ENCODE data around the gene SETD7. TPM values are rescaled to one million over a fixed set of nuclear protein-coding genes. Genes with fewer than 3 reads are reported as not detected.
A peak's percentile ranks its signal among the peaks of the same experiment; 100 is the strongest.

SETD7 gene
- total and polyA plus RNA-seq, 2 of the 8 experiments (the other 6 are each of a cell fraction or from before 2014, with no cell fraction given), result 1.5 to 4.6 TPM

DNA sequence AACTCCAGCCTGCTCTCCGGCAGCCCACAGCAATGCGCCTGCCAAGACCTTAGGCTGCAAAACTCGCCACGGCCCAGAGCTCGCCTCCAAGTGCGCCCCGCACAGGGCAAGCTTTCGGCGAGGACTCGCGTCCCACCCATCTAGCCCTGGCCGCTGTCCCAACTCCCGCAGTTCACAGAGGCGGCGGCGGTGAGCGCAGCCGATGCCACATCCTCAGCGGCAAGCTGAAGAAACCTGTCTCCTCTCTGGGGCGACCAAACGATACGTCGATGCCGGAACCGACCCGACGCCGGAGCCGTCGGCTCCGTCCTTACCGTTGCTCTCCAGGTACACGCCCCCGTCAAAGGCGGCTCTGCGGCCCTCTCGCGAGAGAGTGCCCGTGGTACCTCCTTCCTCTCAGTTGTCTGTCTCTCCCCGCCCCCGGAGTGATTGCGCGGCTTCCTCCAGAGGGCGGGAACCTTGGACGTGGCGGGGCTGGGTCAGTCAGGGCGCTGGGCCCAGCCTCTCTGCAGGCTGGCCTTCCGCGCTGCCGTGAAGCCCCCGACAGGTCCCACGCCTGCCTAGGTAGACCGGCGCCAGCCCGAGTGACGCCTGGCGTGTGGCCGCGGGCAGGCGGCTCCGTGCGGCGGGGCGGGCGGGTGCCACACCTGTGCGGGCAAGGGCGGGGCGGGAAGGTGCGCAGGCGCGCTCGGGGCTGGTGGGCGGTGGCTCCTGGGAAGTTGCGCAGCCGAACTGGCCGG, 102.5 kb downstream of the SETD7 start (continued):
- TF ChIP-seq, protein P1, sequence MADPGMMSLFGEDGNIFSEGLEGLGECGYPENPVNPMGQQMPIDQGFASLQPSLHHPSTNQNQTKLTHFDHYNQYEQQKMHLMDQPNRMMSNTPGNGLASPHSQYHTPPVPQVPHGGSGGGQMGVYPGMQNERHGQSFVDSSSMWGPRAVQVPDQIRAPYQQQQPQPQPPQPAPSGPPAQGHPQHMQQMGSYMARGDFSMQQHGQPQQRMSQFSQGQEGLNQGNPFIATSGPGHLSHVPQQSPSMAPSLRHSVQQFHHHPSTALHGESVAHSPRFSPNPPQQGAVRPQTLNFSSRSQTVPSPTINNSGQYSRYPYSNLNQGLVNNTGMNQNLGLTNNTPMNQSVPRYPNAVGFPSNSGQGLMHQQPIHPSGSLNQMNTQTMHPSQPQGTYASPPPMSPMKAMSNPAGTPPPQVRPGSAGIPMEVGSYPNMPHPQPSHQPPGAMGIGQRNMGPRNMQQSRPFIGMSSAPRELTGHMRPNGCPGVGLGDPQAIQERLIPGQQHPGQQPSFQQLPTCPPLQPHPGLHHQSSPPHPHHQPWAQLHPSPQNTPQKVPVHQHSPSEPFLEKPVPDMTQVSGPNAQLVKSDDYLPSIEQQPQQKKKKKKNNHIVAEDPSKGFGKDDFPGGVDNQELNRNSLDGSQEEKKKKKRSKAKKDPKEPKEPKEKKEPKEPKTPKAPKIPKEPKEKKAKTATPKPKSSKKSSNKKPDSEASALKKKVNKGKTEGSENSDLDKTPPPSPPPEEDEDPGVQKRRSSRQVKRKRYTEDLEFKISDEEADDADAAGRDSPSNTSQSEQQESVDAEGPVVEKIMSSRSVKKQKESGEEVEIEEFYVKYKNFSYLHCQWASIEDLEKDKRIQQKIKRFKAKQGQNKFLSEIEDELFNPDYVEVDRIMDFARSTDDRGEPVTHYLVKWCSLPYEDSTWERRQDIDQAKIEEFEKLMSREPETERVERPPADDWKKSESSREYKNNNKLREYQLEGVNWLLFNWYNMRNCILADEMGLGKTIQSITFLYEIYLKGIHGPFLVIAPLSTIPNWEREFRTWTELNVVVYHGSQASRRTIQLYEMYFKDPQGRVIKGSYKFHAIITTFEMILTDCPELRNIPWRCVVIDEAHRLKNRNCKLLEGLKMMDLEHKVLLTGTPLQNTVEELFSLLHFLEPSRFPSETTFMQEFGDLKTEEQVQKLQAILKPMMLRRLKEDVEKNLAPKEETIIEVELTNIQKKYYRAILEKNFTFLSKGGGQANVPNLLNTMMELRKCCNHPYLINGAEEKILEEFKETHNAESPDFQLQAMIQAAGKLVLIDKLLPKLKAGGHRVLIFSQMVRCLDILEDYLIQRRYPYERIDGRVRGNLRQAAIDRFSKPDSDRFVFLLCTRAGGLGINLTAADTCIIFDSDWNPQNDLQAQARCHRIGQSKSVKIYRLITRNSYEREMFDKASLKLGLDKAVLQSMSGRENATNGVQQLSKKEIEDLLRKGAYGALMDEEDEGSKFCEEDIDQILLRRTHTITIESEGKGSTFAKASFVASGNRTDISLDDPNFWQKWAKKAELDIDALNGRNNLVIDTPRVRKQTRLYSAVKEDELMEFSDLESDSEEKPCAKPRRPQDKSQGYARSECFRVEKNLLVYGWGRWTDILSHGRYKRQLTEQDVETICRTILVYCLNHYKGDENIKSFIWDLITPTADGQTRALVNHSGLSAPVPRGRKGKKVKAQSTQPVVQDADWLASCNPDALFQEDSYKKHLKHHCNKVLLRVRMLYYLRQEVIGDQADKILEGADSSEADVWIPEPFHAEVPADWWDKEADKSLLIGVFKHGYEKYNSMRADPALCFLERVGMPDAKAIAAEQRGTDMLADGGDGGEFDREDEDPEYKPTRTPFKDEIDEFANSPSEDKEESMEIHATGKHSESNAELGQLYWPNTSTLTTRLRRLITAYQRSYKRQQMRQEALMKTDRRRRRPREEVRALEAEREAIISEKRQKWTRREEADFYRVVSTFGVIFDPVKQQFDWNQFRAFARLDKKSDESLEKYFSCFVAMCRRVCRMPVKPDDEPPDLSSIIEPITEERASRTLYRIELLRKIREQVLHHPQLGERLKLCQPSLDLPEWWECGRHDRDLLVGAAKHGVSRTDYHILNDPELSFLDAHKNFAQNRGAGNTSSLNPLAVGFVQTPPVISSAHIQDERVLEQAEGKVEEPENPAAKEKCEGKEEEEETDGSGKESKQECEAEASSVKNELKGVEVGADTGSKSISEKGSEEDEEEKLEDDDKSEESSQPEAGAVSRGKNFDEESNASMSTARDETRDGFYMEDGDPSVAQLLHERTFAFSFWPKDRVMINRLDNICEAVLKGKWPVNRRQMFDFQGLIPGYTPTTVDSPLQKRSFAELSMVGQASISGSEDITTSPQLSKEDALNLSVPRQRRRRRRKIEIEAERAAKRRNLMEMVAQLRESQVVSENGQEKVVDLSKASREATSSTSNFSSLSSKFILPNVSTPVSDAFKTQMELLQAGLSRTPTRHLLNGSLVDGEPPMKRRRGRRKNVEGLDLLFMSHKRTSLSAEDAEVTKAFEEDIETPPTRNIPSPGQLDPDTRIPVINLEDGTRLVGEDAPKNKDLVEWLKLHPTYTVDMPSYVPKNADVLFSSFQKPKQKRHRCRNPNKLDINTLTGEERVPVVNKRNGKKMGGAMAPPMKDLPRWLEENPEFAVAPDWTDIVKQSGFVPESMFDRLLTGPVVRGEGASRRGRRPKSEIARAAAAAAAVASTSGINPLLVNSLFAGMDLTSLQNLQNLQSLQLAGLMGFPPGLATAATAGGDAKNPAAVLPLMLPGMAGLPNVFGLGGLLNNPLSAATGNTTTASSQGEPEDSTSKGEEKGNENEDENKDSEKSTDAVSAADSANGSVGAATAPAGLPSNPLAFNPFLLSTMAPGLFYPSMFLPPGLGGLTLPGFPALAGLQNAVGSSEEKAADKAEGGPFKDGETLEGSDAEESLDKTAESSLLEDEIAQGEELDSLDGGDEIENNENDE (IDR thresholded peaks at IDR 0.05; ENCODE audit: insufficient replicate concordance, low read length), result no peak
- TF ChIP-seq MAX (IDR thresholded peaks at IDR 0.05), result peak; percentile 21; the same call in 1 of the 2 replicates
- peak; percentile 51 for TF ChIP-seq TBP (IDR thresholded peaks at IDR 0.05; ENCODE audit: low read depth, low read length)
- TF ChIP-seq BACH1 (IDR thresholded peaks at IDR 0.05; ENCODE audit: low read length), result peak; percentile 8; the same call in 1 of the 2 replicates

Data from H1 (cell line).